GM18499 (cell line): ENCODE measurements around the gene ASIP.
"Not testable (repeated sequence)": the region's sequence is repeated elsewhere in the genome, so short reads cannot be mapped to it uniquely, and the experiment has no call there.

Source experiments
- ATAC-seq: cut with Tn5 transposase; IDR thresholded peaks from one replicate; pipeline ENCODE4 v1.9.1; 2021; ENCODE audit warnings: moderate number of reproducible peaks; ENCODE audit not compliant: insufficient read depth, unreplicated experiment

ASIP gene

GRCh38 chr20:34240693-34241615 is at the start of gene ASIP:
TSS of gene ASIP (plus strand) at chr20:34241423. CDS start at chr20:34260375, 18,952 bp downstream.
- no peak for ATAC-seq

GRCh38 chr20:34193051-34193450 is 48.2 kb upstream of the ASIP start:
- no peak for ATAC-seq

DNA sequence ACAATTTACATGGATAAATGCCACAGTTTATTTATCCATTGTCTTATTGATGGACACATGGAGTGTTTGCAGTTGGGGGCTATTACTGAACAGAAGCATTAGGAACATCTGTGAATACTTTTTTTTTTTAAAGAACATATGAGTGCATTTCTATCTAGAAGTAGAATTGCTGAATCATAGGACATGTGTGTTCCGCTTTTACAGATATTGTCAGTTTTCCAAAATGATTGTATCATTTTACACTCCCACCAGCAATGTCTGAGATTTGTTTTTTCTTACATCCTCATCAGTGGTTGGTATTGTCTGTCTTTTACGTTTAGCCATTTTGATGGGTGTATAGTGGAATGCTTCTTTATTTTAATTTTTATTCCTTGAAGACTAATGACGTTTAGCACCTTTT is 42.0 kb upstream of the ASIP start:
- no peak for ATAC-seq

- ATAC-seq = no peak
Measured at GRCh38 chr20:34200023-34200422, 41.2 kb upstream of the ASIP start.

DNA sequence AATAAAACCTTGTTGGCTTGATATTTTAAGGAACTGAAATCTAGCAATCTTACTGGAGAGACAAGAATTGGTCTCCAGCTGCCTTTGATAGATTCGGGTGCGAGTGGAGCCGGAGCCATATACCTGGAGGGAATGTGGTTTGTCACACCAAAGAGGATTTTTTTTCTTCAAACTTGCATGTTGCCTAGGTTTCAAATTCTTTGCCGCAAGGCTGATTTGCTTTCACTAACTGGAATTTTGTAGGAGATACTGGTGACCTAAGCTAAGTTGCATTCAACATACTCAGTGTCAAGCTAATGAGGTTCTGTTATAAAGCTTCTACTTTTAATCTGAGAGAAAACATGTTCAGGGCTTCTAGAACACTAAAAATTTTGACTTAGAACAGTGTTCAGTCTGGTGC is 39.7 kb upstream of the ASIP start:
- ATAC-seq = no peak

DNA sequence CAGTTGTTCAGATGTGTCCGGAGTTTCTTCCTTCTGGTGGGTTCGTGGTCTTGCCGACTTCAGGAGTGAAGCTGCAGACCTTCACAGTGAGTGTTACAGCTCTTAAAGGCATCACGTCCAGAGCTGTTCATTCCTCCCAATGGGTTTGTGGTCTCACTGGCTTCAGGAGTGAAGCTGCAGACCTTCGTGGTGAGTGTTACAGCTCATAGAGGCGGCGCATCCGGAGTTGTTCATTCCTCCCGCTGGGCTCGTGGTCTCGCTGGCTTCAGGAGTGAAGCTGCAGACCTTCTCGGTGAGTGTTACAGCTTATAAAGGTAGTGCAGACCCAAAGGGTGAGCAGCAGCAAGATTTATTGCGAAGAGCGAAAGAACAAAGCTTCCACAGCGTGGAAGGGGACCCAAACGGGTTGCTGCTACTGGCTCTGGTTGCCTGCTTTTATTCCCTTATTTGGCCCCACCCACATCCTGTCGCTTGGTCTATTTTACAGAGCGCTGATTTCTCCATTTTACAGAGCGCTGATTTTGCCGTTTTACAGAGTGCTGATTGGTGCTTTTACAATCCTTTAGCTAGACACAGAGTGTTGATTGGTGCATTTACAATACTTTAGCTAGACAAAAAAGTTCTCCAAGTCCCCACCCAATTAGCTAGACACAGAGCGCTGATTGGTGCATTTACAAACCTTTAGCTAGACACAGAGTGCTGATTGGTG is 35.9 kb upstream of the ASIP start:
- ATAC-seq = not testable (repeated sequence)

GRCh38 chr20:34209111-34209510 is 32.1 kb upstream of the ASIP start:
- ATAC-seq = no peak

DNA sequence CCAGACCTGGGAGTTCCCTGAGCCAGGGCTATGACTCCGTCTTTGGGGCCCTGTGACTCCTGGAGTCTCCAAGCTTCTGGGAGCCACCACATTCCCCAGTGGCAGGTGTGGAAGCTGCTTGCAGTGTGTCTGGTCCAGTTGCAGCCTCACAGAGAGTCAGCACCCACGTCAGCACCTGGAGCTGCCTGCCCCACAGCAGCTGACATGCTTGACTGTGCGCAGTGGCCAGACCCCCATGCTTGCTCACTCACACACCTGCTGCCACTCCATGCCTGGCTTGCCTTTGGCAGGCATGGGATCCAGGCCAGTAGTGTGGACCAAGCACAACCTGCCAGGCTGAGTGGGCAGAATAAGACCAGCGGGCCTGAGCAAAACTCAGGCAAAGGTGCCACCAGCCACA is 31.0 kb upstream of the ASIP start:
- ATAC-seq = no peak

- ATAC-seq = no peak
Measured at GRCh38 chr20:34211591-34211990, 29.6 kb upstream of the ASIP start.

DNA sequence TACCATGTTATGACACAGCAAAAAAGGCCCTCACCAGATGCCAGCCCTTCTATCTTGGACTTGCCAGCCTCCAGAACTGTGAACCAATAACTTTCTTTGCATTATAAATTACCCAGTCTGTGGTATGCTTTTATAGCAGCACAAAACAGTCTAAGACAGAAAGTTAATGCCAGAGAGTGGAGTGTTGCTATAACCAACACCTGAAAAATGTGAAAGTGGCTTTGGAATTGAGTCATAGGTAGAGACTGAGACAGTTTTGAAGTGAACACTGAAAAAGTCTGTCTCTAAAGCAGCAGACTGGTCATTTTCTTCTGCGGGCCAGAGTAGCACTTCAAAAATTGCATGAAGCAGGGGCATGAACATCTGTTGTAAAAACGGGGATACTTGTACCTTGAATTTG is 28.0 kb upstream of the ASIP start:
- ATAC-seq = no peak

- ATAC-seq = no peak
Measured at GRCh38 chr20:34215711-34216381, 25.4 kb upstream of the ASIP start.

DNA sequence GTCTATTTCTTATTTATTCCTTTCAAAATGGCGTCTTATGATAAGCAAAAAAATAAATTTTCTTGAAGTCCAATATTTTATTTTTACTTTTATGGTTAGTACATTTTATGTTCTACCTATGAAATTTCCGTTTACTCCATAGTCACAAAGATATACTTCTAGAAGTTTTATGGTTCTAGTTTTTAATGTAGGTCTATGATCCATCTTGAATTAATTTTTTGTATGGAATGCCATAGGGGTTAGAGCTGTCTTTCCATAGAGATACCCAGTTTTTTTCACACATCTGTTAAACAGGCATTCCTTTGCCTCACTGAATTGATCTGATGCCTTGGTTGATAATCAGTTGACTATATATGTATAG is 24.9 kb upstream of the ASIP start:
- ATAC-seq = no peak

GRCh38 chr20:34220561-34220960 is 20.7 kb upstream of the ASIP start:
- no peak for ATAC-seq

- ATAC-seq = no peak
Measured at GRCh38 chr20:34222208-34222607, 19.0 kb upstream of the ASIP start.

- not testable (repeated sequence) for ATAC-seq
Measured at GRCh38 chr20:34224251-34224650, 17.0 kb upstream of the ASIP start.

DNA sequence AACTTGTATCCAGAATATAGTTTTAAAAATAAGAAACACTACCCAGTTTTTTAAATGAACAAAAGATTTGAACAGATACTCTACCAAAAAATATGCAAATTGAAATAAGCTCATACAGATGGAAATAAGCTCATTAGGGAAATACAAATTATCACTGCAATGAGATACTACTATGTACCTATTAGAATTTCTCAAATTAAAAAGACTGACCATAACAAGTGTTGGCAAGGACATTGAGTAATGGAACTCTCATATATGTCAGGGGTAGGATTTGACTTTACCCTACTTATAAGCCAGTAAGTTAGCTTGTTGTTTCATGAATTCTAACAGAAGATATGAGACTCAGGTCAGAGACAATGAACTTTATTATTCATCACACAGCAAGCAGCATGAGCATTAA is 9.6 kb upstream of the ASIP start:
- no peak for ATAC-seq

DNA sequence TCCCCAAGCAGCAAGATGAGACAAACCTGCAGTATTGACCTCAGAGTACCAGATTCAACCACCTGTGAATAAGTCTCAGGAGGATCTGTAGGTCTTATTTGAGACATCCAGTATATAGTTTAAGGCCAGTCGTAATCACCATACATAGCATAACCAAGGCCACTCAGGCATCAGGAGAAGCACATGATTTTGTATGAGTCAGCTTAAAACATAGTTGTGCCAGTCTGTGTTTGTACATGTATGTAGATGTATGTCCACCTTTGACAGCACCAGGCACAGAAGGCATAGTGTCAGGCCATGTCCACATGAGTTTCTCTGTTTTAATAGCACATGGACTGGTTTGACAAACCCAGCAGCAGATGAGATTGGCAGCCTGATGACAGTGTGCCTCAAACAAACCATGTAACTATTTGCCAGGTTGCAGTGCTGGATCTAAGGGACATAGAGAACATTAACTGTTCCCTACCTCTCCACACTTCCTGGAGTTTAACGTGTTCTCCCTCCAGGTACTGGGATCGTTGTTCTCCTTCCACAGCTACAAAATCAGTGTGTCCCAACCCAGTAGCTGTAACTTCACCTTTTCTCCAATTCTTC is 8.6 kb upstream of the ASIP start:
- ATAC-seq = no peak

DNA sequence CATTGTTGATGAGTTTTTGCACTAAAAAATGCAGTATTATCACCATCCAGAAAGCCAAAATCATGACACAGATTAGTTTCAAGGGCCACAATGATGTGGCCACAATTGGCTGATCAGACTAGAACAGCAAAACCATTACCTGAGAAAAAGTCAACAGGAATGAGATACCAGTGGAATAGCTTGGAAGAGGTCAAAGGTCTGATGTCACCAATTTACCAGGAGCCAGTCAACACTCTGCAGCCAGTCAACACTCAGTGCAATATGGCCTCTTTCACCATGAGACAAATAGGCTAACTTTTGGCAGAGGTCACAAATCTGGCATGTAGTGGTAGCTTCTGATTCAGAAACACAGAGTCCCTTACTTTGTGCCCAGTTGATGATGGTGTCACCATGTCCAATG is 7.5 kb upstream of the ASIP start:
- no peak for ATAC-seq

DNA sequence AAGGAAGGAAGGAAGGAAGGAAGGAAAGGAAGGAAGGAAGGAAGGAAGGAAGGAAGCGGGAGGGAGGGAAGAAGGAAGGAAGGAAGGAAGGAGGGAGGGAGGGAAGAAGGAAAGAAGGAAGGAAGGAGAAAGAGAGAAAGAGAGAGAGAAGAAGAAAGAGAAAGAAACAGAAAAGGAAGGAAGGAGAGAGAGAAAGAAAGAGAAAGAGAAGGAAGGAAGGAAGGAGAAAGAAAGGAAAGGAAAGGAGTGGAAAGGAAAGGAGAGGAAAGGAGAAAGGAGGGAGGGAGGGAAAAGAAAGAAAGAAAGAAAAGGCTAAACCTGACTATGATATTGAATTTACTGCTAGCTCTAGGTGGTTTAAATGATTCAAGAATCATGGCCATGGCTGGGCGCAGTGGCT is 5.3 kb upstream of the ASIP start:
- ATAC-seq = no peak

DNA sequence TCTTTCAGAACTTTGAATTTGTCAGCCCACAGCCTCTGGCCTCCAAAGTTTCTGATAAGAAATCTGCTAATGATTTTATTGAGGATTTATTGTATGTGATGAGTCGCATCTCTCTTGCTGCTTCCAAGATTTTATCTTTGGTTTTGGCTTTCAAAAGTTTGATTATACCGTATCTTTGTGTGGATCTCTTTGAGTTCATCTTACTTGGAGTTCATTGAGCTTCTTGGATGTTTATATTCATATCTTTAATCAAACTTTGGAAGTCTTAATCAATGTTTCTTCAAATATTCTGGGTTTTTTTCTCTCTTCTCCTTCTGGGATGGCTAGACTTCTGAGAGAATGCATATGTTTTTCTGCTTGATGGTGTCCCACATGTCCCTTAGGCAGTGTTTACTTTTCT is 3.3 kb upstream of the ASIP start:
- no peak for ATAC-seq

DNA sequence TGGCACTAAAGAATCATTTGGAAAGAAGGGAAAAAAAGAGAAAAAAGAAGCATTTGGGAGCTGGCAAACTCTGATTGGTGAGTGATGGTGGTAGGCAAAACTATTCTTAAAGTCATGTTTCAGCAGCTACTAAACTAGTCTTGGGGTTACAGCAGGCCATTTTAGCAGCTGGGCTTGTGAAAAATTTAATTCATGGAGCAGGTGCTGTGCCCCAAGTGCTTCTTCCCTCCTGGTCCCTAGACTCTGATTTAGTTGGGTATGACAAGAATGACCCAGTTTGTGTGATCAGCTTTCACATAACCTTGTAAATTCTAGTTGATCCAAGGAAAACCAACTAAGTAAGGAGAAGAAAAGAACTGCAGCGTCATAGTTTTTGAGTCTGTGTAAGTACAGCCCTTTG is 1.1 kb upstream of the ASIP start:
- no peak for ATAC-seq
